Activated CD4-positive, alpha-beta T cell treated with anti-CD3 and anti-CD28 coated beads for 48 hours (primary cell): Measurements from ENCODE around the gene APOBEC3G.

Experiments
- DNase-seq: peaks from one replicate; pipeline ENCODE4 v3.0.0-alpha.2; 2020

The APOBEC3G gene

GRCh38 chr22:39125622-39126021 is 48.5 kb downstream of the APOBEC3G start:
- DNase-seq = no peak

GRCh38 chr22:39128508-39128907 is 51.4 kb downstream of the APOBEC3G start:
- no peak for DNase-seq

- no peak for DNase-seq
These were observed 52.0 kb downstream of the APOBEC3G start for GRCh38 chr22:39129081-39129480.

- no peak for DNase-seq
These were observed 52.7 kb downstream of the APOBEC3G start for GRCh38 chr22:39129746-39130145.

GRCh38 chr22:39130152-39130704 is 53.2 kb downstream of the APOBEC3G start:
- DNase-seq = no peak

- no peak for DNase-seq
These were observed 54.1 kb downstream of the APOBEC3G start for GRCh38 chr22:39130892-39131855.

GRCh38 chr22:39132281-39132680 is 55.2 kb downstream of the APOBEC3G start:
- DNase-seq = no peak

GRCh38 chr22:39132871-39133524 is 55.9 kb downstream of the APOBEC3G start:
- DNase-seq = no peak

- DNase-seq = no peak
These were observed 56.8 kb downstream of the APOBEC3G start for GRCh38 chr22:39133871-39134270.

- DNase-seq = no peak
These were observed 57.5 kb downstream of the APOBEC3G start for GRCh38 chr22:39134366-39135091.

- peak; percentile 61 for DNase-seq
These were observed 58.2 kb downstream of the APOBEC3G start for GRCh38 chr22:39135092-39135896.

- no peak for DNase-seq
These were observed 59.2 kb downstream of the APOBEC3G start for GRCh38 chr22:39136317-39136716.
